ENCODE measurements around the gene WDR36. TPM values are rescaled to one million over a fixed set of nuclear protein-coding genes. Genes with fewer than 3 reads are reported as not detected.

Gene WDR36
- total and polyA plus RNA-seq, 2 of the 13 experiments (the other 11 are each of a cell fraction or from before 2014, with no cell fraction given): 18.2 to 40.6 TPM

- TF ChIP-seq ZNF407 (CRISPR knock-in tag; IDR thresholded peaks at IDR 0.05; ENCODE audit: not compliant biosample characterization) (no peak), PAX8 (CRISPR knock-in tag; IDR thresholded peaks at IDR 0.05; ENCODE audit: borderline replicate concordance) (no peak)
Measured at GRCh38 chr5:111043712-111044506, 48.2 kb upstream of the WDR36 start (continued).

DNA sequence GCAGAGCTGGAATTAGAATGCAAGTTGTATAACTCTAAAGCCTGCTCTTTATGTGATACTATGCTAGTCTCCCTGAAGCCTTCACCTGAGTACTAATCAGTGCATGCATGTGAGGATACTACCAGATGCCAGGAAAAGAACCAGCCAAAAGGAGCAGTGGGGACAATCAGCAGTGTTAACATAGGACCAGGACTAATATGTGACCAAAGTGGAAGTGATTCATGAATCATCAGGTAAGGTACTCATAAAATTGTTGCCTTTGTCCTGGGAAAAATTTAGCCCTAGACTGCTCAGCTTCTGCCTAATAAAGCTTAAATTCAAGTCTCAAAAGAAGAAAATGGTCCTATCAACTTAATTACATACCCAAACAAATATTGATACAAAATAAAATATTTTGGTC is 34.1 kb upstream of the WDR36 start:
- in situ Hi-C loops (cut with HindIII; ENCODE audit: extremely low pct_ligation_motif_present, low pct_unique_long_range_greater_than_20kb): no loop called here
- Histone ChIP-seq H3K9me3 (ENCODE audit: low read length) (no peaks in the 10 kb centered on the region), H3K9ac (ENCODE audit: insufficient read depth, low read depth, low read length) (no peak overlapping the region), H3K4me3 (replicated peaks in 1 of 3; ENCODE audit: insufficient read depth in 1 of 3, low read depth in 2 of 3, low read length in 3 of 3) (no peak overlapping the region), H3K4me2 (ENCODE audit: low read depth, low read length) (no peak overlapping the region), H3K4me1 (ENCODE audit: insufficient read depth, low read length) (no peaks in the 10 kb centered on the region), H3K79me2 (ENCODE audit: insufficient read depth, low read length) (no peaks in the 10 kb centered on the region), H3K36me3 (replicated peaks in 1 of 2; ENCODE audit: control insufficient read depth in 1 of 2, insufficient read depth in 2 of 2, low read length in 2 of 2) (no peaks in the 10 kb centered on the region), H2AFZ (ENCODE audit: low read length) (no peak overlapping the region), H3K27ac (ENCODE audit: extremely low read length, insufficient read depth, low read length) (no peak overlapping the region), H4K20me1 (ENCODE audit: insufficient read depth, low read length) (no peaks in the 10 kb centered on the region), H3K27me3 (ENCODE audit: control insufficient read depth in 1 of 2, insufficient read depth in 2 of 2, low read length in 2 of 2) (no peaks in the 10 kb centered on the region; a peak in 1 of 5 replicates)
- no peak for FAIRE-seq
- ATAC-seq: no peak
- intact Hi-C loops (cut with micrococcal nuclease; ENCODE audit: unreplicated experiment): no loop called here
- no TSS peak for BruUV-seq (replicated peaks)
- no peak for DNase-seq (ENCODE audit: low spot score)
- POLR2A ChIA-PET: no interaction called here
- CTCF ChIA-PET (ENCODE audit: low intra/inter-chr PET ratio, low total read pairs): no interaction called here
- TF ChIP-seq ZNF800 (CRISPR knock-in tag; IDR thresholded peaks at IDR 0.05) (no peak), MED1 (CRISPR knock-in tag; IDR thresholded peaks at IDR 0.05) (no peak), NCOA1 (CRISPR knock-in tag; IDR thresholded peaks at IDR 0.05) (no peak), ZGPAT (CRISPR knock-in tag; IDR thresholded peaks at IDR 0.05) (no peak), TBX2 (CRISPR knock-in tag; IDR thresholded peaks at IDR 0.05; ENCODE audit: borderline replicate concordance) (no peak)
- TF ChIP-seq, protein P1, sequence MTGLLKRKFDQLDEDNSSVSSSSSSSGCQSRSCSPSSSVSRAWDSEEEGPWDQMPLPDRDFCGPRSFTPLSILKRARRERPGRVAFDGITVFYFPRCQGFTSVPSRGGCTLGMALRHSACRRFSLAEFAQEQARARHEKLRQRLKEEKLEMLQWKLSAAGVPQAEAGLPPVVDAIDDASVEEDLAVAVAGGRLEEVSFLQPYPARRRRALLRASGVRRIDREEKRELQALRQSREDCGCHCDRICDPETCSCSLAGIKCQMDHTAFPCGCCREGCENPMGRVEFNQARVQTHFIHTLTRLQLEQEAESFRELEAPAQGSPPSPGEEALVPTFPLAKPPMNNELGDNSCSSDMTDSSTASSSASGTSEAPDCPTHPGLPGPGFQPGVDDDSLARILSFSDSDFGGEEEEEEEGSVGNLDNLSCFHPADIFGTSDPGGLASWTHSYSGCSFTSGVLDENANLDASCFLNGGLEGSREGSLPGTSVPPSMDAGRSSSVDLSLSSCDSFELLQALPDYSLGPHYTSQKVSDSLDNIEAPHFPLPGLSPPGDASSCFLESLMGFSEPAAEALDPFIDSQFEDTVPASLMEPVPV (CRISPR knock-in tag; IDR thresholded peaks at IDR 0.05): no peak
